Panc1 (cell line): ENCODE results near the gene ARFGAP2. TPM values are rescaled to one million over a fixed set of nuclear protein-coding genes. Genes with fewer than 3 reads are reported as not detected.

Source experiments
- ATAC-seq: fragments of 200-7000 bp; cut with Tn5 transposase; 2 replicates; pipeline ENCODE4 v1.9.1; 2020; ENCODE audit warnings: mild to moderate bottlenecking, moderate library complexity
- BruUV-seq: library from RNA; stranded (reverse); fragments of 400-500 nt; replicated peaks from 2 replicates; lab custom pipeline; 2021; lab: Mats Ljungman, UMichigan
- CTCF ChIA-PET: fragments of 300-600 bp; sonication (Branson Sonifier 250); formaldehyde crosslinking; loops from one replicate; lab custom pipeline; 2022; ENCODE audit warnings: antibody characterized with exemption; lab: Charles Lee
- POLR2A ChIA-PET: fragments of 300-600 bp; sonication (Branson Sonifier 250); formaldehyde crosslinking; loops from one replicate; lab custom pipeline; 2022; ENCODE audit warnings: antibody characterized with exemption; lab: Charles Lee
- DNase-seq: peaks from one replicate; pipeline ENCODE4 v3.0.0-alpha.2; 2010; ENCODE audit warnings: low read depth, low spot score
- H3K27ac ChIP-seq: 2 replicates; pipeline ENCODE4 v1.5.1; 2011; ENCODE audit warnings: mild to moderate bottlenecking, low read length, inconsistent platforms
- H3K27me3 ChIP-seq: fragments of 200-500 bp; sonication (Bioruptor generic); 2 replicates; pipeline ENCODE4 v1.6.0; 2014; ENCODE audit warnings: low read length, inconsistent platforms; ENCODE audit not compliant: control insufficient read depth, insufficient read depth
- H3K36me3 ChIP-seq: fragments of 200-500 bp; sonication (Bioruptor generic); 2 replicates; pipeline ENCODE4 v1.5.1; 2014; ENCODE audit warnings: inconsistent platforms, mild to moderate bottlenecking, low read length, moderate library complexity; ENCODE audit not compliant: control insufficient read depth, insufficient read depth
- H3K4me1 ChIP-seq: 2 replicates; pipeline ENCODE4 v1.5.1; 2011; ENCODE audit warnings: inconsistent platforms, mild to moderate bottlenecking, low read length, moderate library complexity; ENCODE audit not compliant: control insufficient read depth, insufficient read depth
- H3K4me3 ChIP-seq, 2 experiments: 2 replicates each; pipeline ENCODE4 v1.5.1; 2011 to 2012; ENCODE audit warnings: low read depth in 2 of 2, low read length in 2 of 2, mild to moderate bottlenecking in 2 of 2, inconsistent platforms in 1 of 2, moderate library complexity in 1 of 2
- H3K9me3 ChIP-seq: fragments of 200-500 bp; sonication (Bioruptor generic); 2 replicates; pipeline ENCODE4 v1.5.1; 2014; ENCODE audit warnings: low read depth, mild to moderate bottlenecking, inconsistent platforms, low read length, moderate library complexity; ENCODE audit not compliant: control insufficient read depth, insufficient read depth
- POLR2AphosphoS5 ChIP-seq: IDR thresholded peaks from 2 replicates; pipeline ENCODE4 v1.6.1; 2012; ENCODE audit warnings: mild to moderate bottlenecking, low read depth, low read length, moderate library complexity
- SIN3A ChIP-seq: IDR thresholded peaks from 2 replicates; pipeline ENCODE4 v1.6.1; 2012; ENCODE audit warnings: low read depth, mild to moderate bottlenecking, low read length, moderate library complexity, borderline replicate concordance; ENCODE audit not compliant: insufficient read depth
- TCF7L2 ChIP-seq: IDR thresholded peaks from 2 replicates; pipeline ENCODE4 v1.6.1; 2011; ENCODE audit warnings: mild to moderate bottlenecking, low read depth, low read length, inconsistent platforms
- in situ Hi-C: cut with HindIII; loops from 2 replicates; pipeline ENCODE4 v1.10.0; 2016; ENCODE audit warnings: low sequenced_read_pairs, low pct_unique_long_range_greater_than_20kb
- intact Hi-C: fragments of 100-400 bp; cut with micrococcal nuclease; formaldehyde crosslinking; loops from one replicate; pipeline ENCODE4 v1.10.0; 2022; ENCODE audit not compliant: unreplicated experiment
- total RNA-seq: library from RNA; stranded (reverse); gene quantifications from one replicate; pipeline ENCODE4 v1.2.1, GENCODE V29; 2021; ENCODE audit not compliant: unreplicated experiment
- TF ChIP-seq, protein P1 (sequence below): fragments of 450-650 bp; IDR thresholded peaks from 2 replicates; pipeline ENCODE4 v1.5.1; 2017; ENCODE audit warnings: mild to moderate bottlenecking
- TF ChIP-seq, protein P2 (sequence below), 2 experiments: IDR thresholded peaks; 2 replicates each; pipeline ENCODE4 v1.6.1; 2011 to 2012; ENCODE audit warnings: low read depth in 2 of 2, control low read depth in 1 of 2, low read length in 1 of 2, mild to moderate bottlenecking in 1 of 2, moderate library complexity in 1 of 2; ENCODE audit not compliant: insufficient read depth in 1 of 2

Gene ARFGAP2
- total RNA-seq, 1 experiment from 2014 or later: 61.4 TPM

GRCh38 chr11:47166368-47166767, 10.3 kb downstream of the ARFGAP2 start:
- in situ Hi-C loops (no loop called here), intact Hi-C loops (no loop called here)
- TF ChIP-seq TCF7L2 (no peak), POLR2AphosphoS5 (no peak), SIN3A (no peak)
- TF ChIP-seq, protein P1, sequence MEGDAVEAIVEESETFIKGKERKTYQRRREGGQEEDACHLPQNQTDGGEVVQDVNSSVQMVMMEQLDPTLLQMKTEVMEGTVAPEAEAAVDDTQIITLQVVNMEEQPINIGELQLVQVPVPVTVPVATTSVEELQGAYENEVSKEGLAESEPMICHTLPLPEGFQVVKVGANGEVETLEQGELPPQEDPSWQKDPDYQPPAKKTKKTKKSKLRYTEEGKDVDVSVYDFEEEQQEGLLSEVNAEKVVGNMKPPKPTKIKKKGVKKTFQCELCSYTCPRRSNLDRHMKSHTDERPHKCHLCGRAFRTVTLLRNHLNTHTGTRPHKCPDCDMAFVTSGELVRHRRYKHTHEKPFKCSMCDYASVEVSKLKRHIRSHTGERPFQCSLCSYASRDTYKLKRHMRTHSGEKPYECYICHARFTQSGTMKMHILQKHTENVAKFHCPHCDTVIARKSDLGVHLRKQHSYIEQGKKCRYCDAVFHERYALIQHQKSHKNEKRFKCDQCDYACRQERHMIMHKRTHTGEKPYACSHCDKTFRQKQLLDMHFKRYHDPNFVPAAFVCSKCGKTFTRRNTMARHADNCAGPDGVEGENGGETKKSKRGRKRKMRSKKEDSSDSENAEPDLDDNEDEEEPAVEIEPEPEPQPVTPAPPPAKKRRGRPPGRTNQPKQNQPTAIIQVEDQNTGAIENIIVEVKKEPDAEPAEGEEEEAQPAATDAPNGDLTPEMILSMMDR: no peak
- TF ChIP-seq, protein P2, sequence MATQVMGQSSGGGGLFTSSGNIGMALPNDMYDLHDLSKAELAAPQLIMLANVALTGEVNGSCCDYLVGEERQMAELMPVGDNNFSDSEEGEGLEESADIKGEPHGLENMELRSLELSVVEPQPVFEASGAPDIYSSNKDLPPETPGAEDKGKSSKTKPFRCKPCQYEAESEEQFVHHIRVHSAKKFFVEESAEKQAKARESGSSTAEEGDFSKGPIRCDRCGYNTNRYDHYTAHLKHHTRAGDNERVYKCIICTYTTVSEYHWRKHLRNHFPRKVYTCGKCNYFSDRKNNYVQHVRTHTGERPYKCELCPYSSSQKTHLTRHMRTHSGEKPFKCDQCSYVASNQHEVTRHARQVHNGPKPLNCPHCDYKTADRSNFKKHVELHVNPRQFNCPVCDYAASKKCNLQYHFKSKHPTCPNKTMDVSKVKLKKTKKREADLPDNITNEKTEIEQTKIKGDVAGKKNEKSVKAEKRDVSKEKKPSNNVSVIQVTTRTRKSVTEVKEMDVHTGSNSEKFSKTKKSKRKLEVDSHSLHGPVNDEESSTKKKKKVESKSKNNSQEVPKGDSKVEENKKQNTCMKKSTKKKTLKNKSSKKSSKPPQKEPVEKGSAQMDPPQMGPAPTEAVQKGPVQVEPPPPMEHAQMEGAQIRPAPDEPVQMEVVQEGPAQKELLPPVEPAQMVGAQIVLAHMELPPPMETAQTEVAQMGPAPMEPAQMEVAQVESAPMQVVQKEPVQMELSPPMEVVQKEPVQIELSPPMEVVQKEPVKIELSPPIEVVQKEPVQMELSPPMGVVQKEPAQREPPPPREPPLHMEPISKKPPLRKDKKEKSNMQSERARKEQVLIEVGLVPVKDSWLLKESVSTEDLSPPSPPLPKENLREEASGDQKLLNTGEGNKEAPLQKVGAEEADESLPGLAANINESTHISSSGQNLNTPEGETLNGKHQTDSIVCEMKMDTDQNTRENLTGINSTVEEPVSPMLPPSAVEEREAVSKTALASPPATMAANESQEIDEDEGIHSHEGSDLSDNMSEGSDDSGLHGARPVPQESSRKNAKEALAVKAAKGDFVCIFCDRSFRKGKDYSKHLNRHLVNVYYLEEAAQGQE (IDR thresholded peaks at IDR 0.05; ENCODE audit: insufficient read depth in 1 of 2, low read depth in 2 of 2, low read length in 1 of 2): no peak
- DNase-seq: no peak
- ChIA-PET CTCF (no interaction called here), POLR2A (no interaction called here)
- Histone ChIP-seq H3K27me3 (no peaks in the 10 kb centered on the region), H3K4me1 (peaks cover 5% of the 10 kb centered on the region; the same call in 1 of the 2 replicates), H3K4me3 (no peak overlapping the region), H3K36me3 (peaks cover 15% of the 10 kb centered on the region), H3K9me3 (no peaks in the 10 kb centered on the region), H3K27ac (no peak overlapping the region)
- BruUV-seq: no TSS peak
- no peak for ATAC-seq

- in situ Hi-C loops: no loop called here
- POLR2A ChIA-PET: interaction anchor here (0.6 kb wide), 2 partner anchors 133 to 1155 kb away, joined by 5 read pairs; no protein-coding TSS in a partner anchor
- CTCF ChIA-PET: interaction anchor here (0.5 to 0.6 kb wide), 2 partner anchors 13 to 289 kb away, joined by 3 to 5 read pairs; no protein-coding TSS in a partner anchor
Measured at GRCh38 chr11:47165253-47165840, 11.3 kb downstream of the ARFGAP2 start.

More at GRCh38 chr11:47165253-47165840, 11.3 kb downstream of the ARFGAP2 start:
- H3K27me3 ChIP-seq: no peaks in the 10 kb centered on the region
- no peak for ATAC-seq
- H3K9me3 ChIP-seq: no peaks in the 10 kb centered on the region
- TF ChIP-seq POLR2AphosphoS5 (no peak), SIN3A (no peak), TCF7L2 (no peak)
- TF ChIP-seq, protein P1: no peak
- TF ChIP-seq, protein P2 (IDR thresholded peaks at IDR 0.05; ENCODE audit: insufficient read depth in 1 of 2, low read depth in 2 of 2, low read length in 1 of 2): no peak
- intact Hi-C loops: no loop called here
- BruUV-seq: no TSS peak
- H3K4me3 ChIP-seq: no peak overlapping the region
- no peak for DNase-seq
- peaks cover 11% of the 10 kb centered on the region for H3K36me3 ChIP-seq
- H3K27ac ChIP-seq: no peak overlapping the region
- H3K4me1 ChIP-seq: peaks cover 5% of the 10 kb centered on the region; the same call in 1 of the 2 replicates
